ENCODE data around the gene SKIDA1.

The SKIDA1 gene

GRCh38 chr10:21501731-21502347 lies 23.6 kb downstream of the SKIDA1 start:
- Histone ChIP-seq H3K4me3 (replicated peaks; ENCODE audit: insufficient read depth, low read length) (no peak overlapping the region), H3K27ac (replicated peaks) (no peak overlapping the region), H3K27me3 (ENCODE audit: insufficient read depth, poor library complexity, severe bottlenecking) (peaks cover 5% of the 10 kb centered on the region)
- TF ChIP-seq CTCF (IDR thresholded peaks at IDR 0.05; ENCODE audit: insufficient read depth, low read length) (no peak), SPI1 (IDR thresholded peaks at IDR 0.05; ENCODE audit: borderline replicate concordance, low read depth) (no peak), POLR2AphosphoS5 (IDR thresholded peaks at IDR 0.05; ENCODE audit: low read depth) (no peak), GABPA (IDR thresholded peaks at IDR 0.05; ENCODE audit: low read depth) (no peak)
- TF ChIP-seq, protein P1, sequence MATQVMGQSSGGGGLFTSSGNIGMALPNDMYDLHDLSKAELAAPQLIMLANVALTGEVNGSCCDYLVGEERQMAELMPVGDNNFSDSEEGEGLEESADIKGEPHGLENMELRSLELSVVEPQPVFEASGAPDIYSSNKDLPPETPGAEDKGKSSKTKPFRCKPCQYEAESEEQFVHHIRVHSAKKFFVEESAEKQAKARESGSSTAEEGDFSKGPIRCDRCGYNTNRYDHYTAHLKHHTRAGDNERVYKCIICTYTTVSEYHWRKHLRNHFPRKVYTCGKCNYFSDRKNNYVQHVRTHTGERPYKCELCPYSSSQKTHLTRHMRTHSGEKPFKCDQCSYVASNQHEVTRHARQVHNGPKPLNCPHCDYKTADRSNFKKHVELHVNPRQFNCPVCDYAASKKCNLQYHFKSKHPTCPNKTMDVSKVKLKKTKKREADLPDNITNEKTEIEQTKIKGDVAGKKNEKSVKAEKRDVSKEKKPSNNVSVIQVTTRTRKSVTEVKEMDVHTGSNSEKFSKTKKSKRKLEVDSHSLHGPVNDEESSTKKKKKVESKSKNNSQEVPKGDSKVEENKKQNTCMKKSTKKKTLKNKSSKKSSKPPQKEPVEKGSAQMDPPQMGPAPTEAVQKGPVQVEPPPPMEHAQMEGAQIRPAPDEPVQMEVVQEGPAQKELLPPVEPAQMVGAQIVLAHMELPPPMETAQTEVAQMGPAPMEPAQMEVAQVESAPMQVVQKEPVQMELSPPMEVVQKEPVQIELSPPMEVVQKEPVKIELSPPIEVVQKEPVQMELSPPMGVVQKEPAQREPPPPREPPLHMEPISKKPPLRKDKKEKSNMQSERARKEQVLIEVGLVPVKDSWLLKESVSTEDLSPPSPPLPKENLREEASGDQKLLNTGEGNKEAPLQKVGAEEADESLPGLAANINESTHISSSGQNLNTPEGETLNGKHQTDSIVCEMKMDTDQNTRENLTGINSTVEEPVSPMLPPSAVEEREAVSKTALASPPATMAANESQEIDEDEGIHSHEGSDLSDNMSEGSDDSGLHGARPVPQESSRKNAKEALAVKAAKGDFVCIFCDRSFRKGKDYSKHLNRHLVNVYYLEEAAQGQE (IDR thresholded peaks at IDR 0.05; ENCODE audit: insufficient replicate concordance, low read depth) = no peak
- DNase-seq (ENCODE audit: low read depth in 1 of 2, low spot score in 1 of 2) = no peak

DNA sequence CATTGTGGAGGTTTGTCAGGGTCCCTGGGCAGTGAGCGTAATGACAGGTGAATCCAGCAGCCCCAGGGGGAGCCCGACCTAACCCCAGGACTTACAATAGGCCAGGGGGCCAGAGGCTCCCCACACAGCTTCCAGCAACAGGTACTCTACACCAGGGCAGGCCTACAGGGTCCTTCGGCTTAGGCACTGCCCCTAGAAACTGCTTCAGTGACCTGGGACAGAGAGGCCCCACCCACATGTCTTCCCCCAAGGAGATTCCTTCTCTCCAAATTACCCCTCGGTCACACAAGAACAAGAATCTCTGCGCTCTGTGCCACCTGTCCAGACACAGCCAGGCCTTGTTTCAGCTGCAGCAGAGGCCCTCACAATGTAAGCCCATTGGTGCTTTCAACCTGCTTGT lies 24.4 kb downstream of the SKIDA1 start:
- Histone ChIP-seq H3K27me3 (ENCODE audit: insufficient read depth, poor library complexity, severe bottlenecking) (peaks cover 5% of the 10 kb centered on the region), H3K4me3 (replicated peaks; ENCODE audit: insufficient read depth, low read length) (no peak overlapping the region), H3K27ac (replicated peaks) (no peak overlapping the region)
- no peak for TF ChIP-seq POLR2AphosphoS5 (IDR thresholded peaks at IDR 0.05; ENCODE audit: low read depth)
- no peak for TF ChIP-seq SPI1 (IDR thresholded peaks at IDR 0.05; ENCODE audit: borderline replicate concordance, low read depth)
- TF ChIP-seq, protein P1 (IDR thresholded peaks at IDR 0.05; ENCODE audit: insufficient replicate concordance, low read depth) = no peak
- no peak for TF ChIP-seq GABPA (IDR thresholded peaks at IDR 0.05; ENCODE audit: low read depth)
- TF ChIP-seq CTCF (IDR thresholded peaks at IDR 0.05; ENCODE audit: insufficient read depth, low read length) = no peak
- no peak for DNase-seq (ENCODE audit: low read depth in 1 of 2, low spot score in 1 of 2)

DNA sequence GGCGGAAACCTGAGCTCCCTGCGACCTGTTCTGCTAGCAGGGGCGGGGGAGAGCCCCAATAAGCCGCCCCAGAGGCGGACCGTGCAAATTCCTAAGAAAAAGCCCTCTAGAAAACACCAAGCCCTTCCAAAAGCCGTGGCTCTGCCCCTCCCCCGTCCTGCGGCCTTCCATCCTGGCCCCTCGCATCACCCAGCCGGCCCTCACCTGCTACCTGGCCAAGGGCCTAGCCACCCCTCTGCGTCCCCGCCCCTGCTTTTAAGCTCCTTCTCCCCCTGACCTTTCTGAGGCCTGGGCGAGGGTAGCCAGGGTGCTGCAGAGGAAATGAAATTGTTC lies 24.9 kb downstream of the SKIDA1 start:
- Histone ChIP-seq H3K27me3 (ENCODE audit: insufficient read depth, poor library complexity, severe bottlenecking) (peaks cover 5% of the 10 kb centered on the region), H3K4me3 (replicated peaks; ENCODE audit: insufficient read depth, low read length) (no peak overlapping the region), H3K27ac (replicated peaks) (no peak overlapping the region)
- no peak for DNase-seq (ENCODE audit: low read depth in 1 of 2, low spot score in 1 of 2)
- no peak for TF ChIP-seq POLR2AphosphoS5 (IDR thresholded peaks at IDR 0.05; ENCODE audit: low read depth)
- TF ChIP-seq SPI1 (IDR thresholded peaks at IDR 0.05; ENCODE audit: borderline replicate concordance, low read depth) = no peak
- TF ChIP-seq, protein P1 (IDR thresholded peaks at IDR 0.05; ENCODE audit: insufficient replicate concordance, low read depth) = no peak
- no peak for TF ChIP-seq GABPA (IDR thresholded peaks at IDR 0.05; ENCODE audit: low read depth)
- no peak for TF ChIP-seq CTCF (IDR thresholded peaks at IDR 0.05; ENCODE audit: insufficient read depth, low read length)
